SK-N-SH (cell line): Measurements from ENCODE around the gene MAP3K8.

ENCODE experiments used
- CTCF ChIP-seq: fragments of 200-600 bp; sonication (generic); IDR thresholded peaks from 2 replicates; pipeline ENCODE4 v1.6.1; 2017; ENCODE audit warnings: antibody characterized with exemption, mild to moderate bottlenecking, moderate library complexity
- GABPA ChIP-seq: IDR thresholded peaks from 2 replicates; pipeline ENCODE4 v1.4.0; 2012; ENCODE audit warnings: low read depth, mild to moderate bottlenecking
- MAX ChIP-seq: IDR thresholded peaks from 2 replicates; pipeline ENCODE4 v1.4.0; 2012; ENCODE audit warnings: low read depth
- NRF1 ChIP-seq: IDR thresholded peaks from 2 replicates; pipeline ENCODE4 v1.6.1; 2012; ENCODE audit warnings: low read depth, mild to moderate bottlenecking, low read length
- POLR2AphosphoS5 ChIP-seq: IDR thresholded peaks from 2 replicates; pipeline ENCODE4 v1.6.1; 2012; ENCODE audit warnings: low read depth, low read length
- REST ChIP-seq: IDR thresholded peaks from 2 replicates; pipeline ENCODE4 v1.6.1; 2012; ENCODE audit warnings: mild to moderate bottlenecking, low read depth, low read length, moderate library complexity

- TF ChIP-seq CTCF (no peak), POLR2AphosphoS5 (no peak), NRF1 (no peak), GABPA (no peak), REST (no peak), MAX (no peak)
These were observed 13.2 kb upstream of the MAP3K8 start for GRCh38 chr10:30420766-30421165.
